ENCODE data around the gene SLC13A2. TPM values are rescaled to one million over a fixed set of nuclear protein-coding genes. Genes with fewer than 3 reads are reported as not detected.

The SLC13A2 gene
- total RNA-seq, 4 donors from 2014 or later: not detected

GRCh38 chr17:28528327-28529012 lies 55.0 kb downstream of the SLC13A2 start:
- DNase-seq: no peak
- no peaks in the 10 kb centered on the region for H3K27me3 ChIP-seq
- H3K4me3 ChIP-seq: no peak overlapping the region
- intact Hi-C loops (cut with DNase I; ENCODE audit: low total_unique reads): no loop called here
- TF ChIP-seq POLR2A (IDR thresholded peaks at IDR 0.05) (no peak), CTCF (IDR thresholded peaks at IDR 0.05) (no peak)
- no peak overlapping the region for H3K27ac ChIP-seq
- no peaks in the 10 kb centered on the region for H3K9me3 ChIP-seq
- no peaks in the 10 kb centered on the region for H3K4me1 ChIP-seq
- H3K36me3 ChIP-seq: no peaks in the 10 kb centered on the region

- no peaks in the 10 kb centered on the region for H3K9me3 ChIP-seq
- TF ChIP-seq CTCF (IDR thresholded peaks at IDR 0.05) (no peak), POLR2A (IDR thresholded peaks at IDR 0.05) (no peak)
- intact Hi-C loops (cut with DNase I; ENCODE audit: low total_unique reads): no loop called here
- H3K4me3 ChIP-seq: no peak overlapping the region
- no peaks in the 10 kb centered on the region for H3K27me3 ChIP-seq
- H3K4me1 ChIP-seq: no peaks in the 10 kb centered on the region
- DNase-seq: no peak
- no peaks in the 10 kb centered on the region for H3K36me3 ChIP-seq
- no peak overlapping the region for H3K27ac ChIP-seq
These were observed 55.6 kb downstream of the SLC13A2 start for GRCh38 chr17:28529013-28529400.

- no peak for TF ChIP-seq POLR2A (IDR thresholded peaks at IDR 0.05)
- TF ChIP-seq CTCF (IDR thresholded peaks at IDR 0.05): no peak
- Histone ChIP-seq H3K4me3 (no peak overlapping the region), H3K27me3 (no peaks in the 10 kb centered on the region), H3K4me1 (no peaks in the 10 kb centered on the region), H3K27ac (no peak overlapping the region), H3K9me3 (no peaks in the 10 kb centered on the region), H3K36me3 (no peaks in the 10 kb centered on the region)
- intact Hi-C loops (cut with DNase I; ENCODE audit: low total_unique reads): no loop called here
- DNase-seq: no peak
These were observed 56.8 kb downstream of the SLC13A2 start for GRCh38 chr17:28530250-28530649.

- intact Hi-C loops (cut with DNase I; ENCODE audit: low total_unique reads): no loop called here
- no peak for TF ChIP-seq POLR2A (IDR thresholded peaks at IDR 0.05)
- no peak for TF ChIP-seq CTCF (IDR thresholded peaks at IDR 0.05)
- Histone ChIP-seq H3K27ac (no peak overlapping the region), H3K36me3 (no peaks in the 10 kb centered on the region), H3K4me3 (no peak overlapping the region), H3K27me3 (no peaks in the 10 kb centered on the region), H3K4me1 (no peaks in the 10 kb centered on the region), H3K9me3 (no peaks in the 10 kb centered on the region)
- no peak for DNase-seq
These were observed 57.5 kb downstream of the SLC13A2 start for GRCh38 chr17:28530926-28531325.

GRCh38 chr17:28532050-28532960 lies 58.9 kb downstream of the SLC13A2 start:
- Histone ChIP-seq H3K4me1 (no peaks in the 10 kb centered on the region), H3K4me3 (no peak overlapping the region), H3K9me3 (no peaks in the 10 kb centered on the region), H3K36me3 (no peaks in the 10 kb centered on the region), H3K27me3 (no peaks in the 10 kb centered on the region), H3K27ac (no peak overlapping the region)
- TF ChIP-seq POLR2A (IDR thresholded peaks at IDR 0.05): no peak
- no peak for TF ChIP-seq CTCF (IDR thresholded peaks at IDR 0.05)
- DNase-seq: no peak
- intact Hi-C loops (cut with DNase I; ENCODE audit: low total_unique reads): no loop called here

Data from uterus (tissue), 4 donors.